HEK293 (cell line): ENCODE data around the gene EID2.
A peak's percentile ranks its signal among the peaks of the same experiment; 100 is the strongest.

ENCODE experiments used
- CTCF ChIA-PET: fragments of 350-600 bp; formaldehyde crosslinking; extraction: SDS; loops from one replicate; lab custom pipeline; 2021; ENCODE audit warnings: antibody characterized with exemption; lab: Yijun Ruan, JAX
- POLR2A ChIA-PET: fragments of 300-600 bp; formaldehyde crosslinking; extraction: SDS; loops from one replicate; lab custom pipeline; 2020; ENCODE audit warnings: antibody characterized with exemption, inconsistent platforms; lab: Yijun Ruan, JAX
- H3K27ac ChIP-seq: fragments of 200-500 bp; sonication (Bioruptor generic); 2 replicates; pipeline ENCODE4 v1.5.1; 2014; ENCODE audit warnings: low read depth, low read length, control low read depth, inconsistent platforms; ENCODE audit errors: extremely low read depth
- H3K36me3 ChIP-seq, 2 experiments: fragments of 200-500 bp in 1 of 2; sonication (Bioruptor generic) in 1 of 2; 1 replicate in 1 of 2; 2 replicates in 1 of 2; pipeline ENCODE4 v1.5.1; 2014 to 2017; ENCODE audit warnings: inconsistent platforms in 2 of 2, low read length in 2 of 2; ENCODE audit not compliant: control insufficient read depth in 2 of 2, insufficient read depth in 1 of 2
- H3K4me1 ChIP-seq: fragments of 200-500 bp; sonication (Bioruptor generic); 2 replicates; pipeline ENCODE4 v1.5.1; 2014; ENCODE audit warnings: mild to moderate bottlenecking, low read length, inconsistent platforms; ENCODE audit not compliant: control insufficient read depth, insufficient read depth
- H3K4me3 ChIP-seq: 2 replicates; pipeline ENCODE4 v1.5.1; 2011; ENCODE audit warnings: low read depth, mild to moderate bottlenecking, control low read depth, low read length, moderate library complexity
- H3K9me3 ChIP-seq: fragments of 200-500 bp; sonication (Bioruptor generic); 2 replicates; pipeline ENCODE4 v1.5.1; 2014; ENCODE audit warnings: low read depth, low read length, inconsistent platforms; ENCODE audit not compliant: control insufficient read depth, insufficient read depth
- EGR2 ChIP-seq: fragments of 450-650 bp; formaldehyde crosslinking; IDR thresholded peaks from 2 replicates; pipeline ENCODE4 v1.5.1; 2016; ENCODE audit warnings: low read depth, missing biosample characterization, missing genetic modification characterization
- FEZF1 ChIP-seq: fragments of 450-650 bp; formaldehyde crosslinking; IDR thresholded peaks from 2 replicates; pipeline ENCODE4 v1.5.1; 2016; ENCODE audit warnings: missing biosample characterization, missing genetic modification characterization
- IKZF3 ChIP-seq: fragments of 450-650 bp; IDR thresholded peaks from 2 replicates; pipeline ENCODE4 v1.5.0; 2018; ENCODE audit warnings: missing biosample characterization, mild to moderate bottlenecking, missing genetic modification characterization, moderate library complexity
- KLF1 ChIP-seq: fragments of 450-650 bp; formaldehyde crosslinking; IDR thresholded peaks from 2 replicates; pipeline ENCODE4 v1.5.1; 2016; ENCODE audit warnings: missing biosample characterization, missing genetic modification characterization
- REPIN1 ChIP-seq: fragments of 450-650 bp; formaldehyde crosslinking; IDR thresholded peaks from 2 replicates; pipeline ENCODE4 v1.5.1; 2017; ENCODE audit warnings: missing biosample characterization, missing genetic modification characterization, low read depth
- ZBTB20 ChIP-seq: fragments of 450-650 bp; formaldehyde crosslinking; IDR thresholded peaks from 2 replicates; pipeline ENCODE4 v1.5.1; 2016; ENCODE audit warnings: missing biosample characterization, missing genetic modification characterization
- ZFP69B ChIP-seq: fragments of 450-650 bp; formaldehyde crosslinking; IDR thresholded peaks from 2 replicates; pipeline ENCODE4 v1.5.1; 2016; ENCODE audit warnings: missing biosample characterization, missing genetic modification characterization
- ZNF121 ChIP-seq: fragments of 450-650 bp; formaldehyde crosslinking; IDR thresholded peaks from 2 replicates; pipeline ENCODE4 v1.5.1; 2016; ENCODE audit warnings: missing biosample characterization, missing genetic modification characterization
- ZNF19 ChIP-seq: fragments of 450-650 bp; formaldehyde crosslinking; IDR thresholded peaks from 2 replicates; pipeline ENCODE4; 2016; ENCODE audit warnings: missing biosample characterization, missing genetic modification characterization, low read depth
- ZNF211 ChIP-seq: fragments of 450-650 bp; formaldehyde crosslinking; IDR thresholded peaks from 2 replicates; pipeline ENCODE4 v1.5.1; 2016; ENCODE audit warnings: low read depth, missing biosample characterization, missing genetic modification characterization
- ZNF391 ChIP-seq: fragments of 450-650 bp; formaldehyde crosslinking; IDR thresholded peaks from 2 replicates; pipeline ENCODE4 v1.5.1; 2016; ENCODE audit warnings: low read depth, missing biosample characterization, missing genetic modification characterization, borderline replicate concordance
- ZNF416 ChIP-seq: fragments of 450-650 bp; formaldehyde crosslinking; IDR thresholded peaks from 2 replicates; pipeline ENCODE4 v1.5.1; 2016; ENCODE audit warnings: missing biosample characterization, missing genetic modification characterization
- ZNF514 ChIP-seq: fragments of 450-650 bp; formaldehyde crosslinking; IDR thresholded peaks from 2 replicates; pipeline ENCODE4 v1.5.1; 2016; ENCODE audit warnings: missing biosample characterization, missing genetic modification characterization
- ZNF560 ChIP-seq: fragments of 450-650 bp; formaldehyde crosslinking; IDR thresholded peaks from 2 replicates; pipeline ENCODE4 v1.5.1; 2017; ENCODE audit warnings: missing biosample characterization, missing genetic modification characterization, borderline replicate concordance
- ZNF561 ChIP-seq: fragments of 450-650 bp; IDR thresholded peaks from 2 replicates; pipeline ENCODE4 v1.5.1; 2018; ENCODE audit warnings: missing biosample characterization, missing genetic modification characterization, borderline replicate concordance
- ZNF677 ChIP-seq: fragments of 450-650 bp; IDR thresholded peaks from 2 replicates; pipeline ENCODE4 v1.5.0; 2018; ENCODE audit warnings: missing biosample characterization, mild to moderate bottlenecking, missing genetic modification characterization, moderate library complexity
- ZNF701 ChIP-seq: fragments of 450-650 bp; formaldehyde crosslinking; IDR thresholded peaks from 2 replicates; pipeline ENCODE4 v1.5.1; 2016; ENCODE audit warnings: missing biosample characterization, missing genetic modification characterization
- ZNF785 ChIP-seq: fragments of 450-650 bp; formaldehyde crosslinking; IDR thresholded peaks from 2 replicates; pipeline ENCODE4 v1.5.1; 2016; ENCODE audit warnings: missing biosample characterization, missing genetic modification characterization
- ZNF791 ChIP-seq: fragments of 450-650 bp; formaldehyde crosslinking; IDR thresholded peaks from 2 replicates; pipeline ENCODE4 v1.5.1; 2016; ENCODE audit warnings: missing biosample characterization, missing genetic modification characterization
- TF ChIP-seq, protein P1 (sequence below): sonication (generic); formaldehyde crosslinking; IDR thresholded peaks from 2 replicates; pipeline ENCODE4 v1.8.1; 2022; ENCODE audit warnings: mild to moderate bottlenecking, moderate library complexity, missing genetic modification reagents
- TF ChIP-seq, protein P2 (sequence below): fragments of 450-650 bp; IDR thresholded peaks from 2 replicates; pipeline ENCODE4 v1.5.1; 2018; ENCODE audit warnings: missing biosample characterization, missing genetic modification characterization

The EID2 gene

DNA sequence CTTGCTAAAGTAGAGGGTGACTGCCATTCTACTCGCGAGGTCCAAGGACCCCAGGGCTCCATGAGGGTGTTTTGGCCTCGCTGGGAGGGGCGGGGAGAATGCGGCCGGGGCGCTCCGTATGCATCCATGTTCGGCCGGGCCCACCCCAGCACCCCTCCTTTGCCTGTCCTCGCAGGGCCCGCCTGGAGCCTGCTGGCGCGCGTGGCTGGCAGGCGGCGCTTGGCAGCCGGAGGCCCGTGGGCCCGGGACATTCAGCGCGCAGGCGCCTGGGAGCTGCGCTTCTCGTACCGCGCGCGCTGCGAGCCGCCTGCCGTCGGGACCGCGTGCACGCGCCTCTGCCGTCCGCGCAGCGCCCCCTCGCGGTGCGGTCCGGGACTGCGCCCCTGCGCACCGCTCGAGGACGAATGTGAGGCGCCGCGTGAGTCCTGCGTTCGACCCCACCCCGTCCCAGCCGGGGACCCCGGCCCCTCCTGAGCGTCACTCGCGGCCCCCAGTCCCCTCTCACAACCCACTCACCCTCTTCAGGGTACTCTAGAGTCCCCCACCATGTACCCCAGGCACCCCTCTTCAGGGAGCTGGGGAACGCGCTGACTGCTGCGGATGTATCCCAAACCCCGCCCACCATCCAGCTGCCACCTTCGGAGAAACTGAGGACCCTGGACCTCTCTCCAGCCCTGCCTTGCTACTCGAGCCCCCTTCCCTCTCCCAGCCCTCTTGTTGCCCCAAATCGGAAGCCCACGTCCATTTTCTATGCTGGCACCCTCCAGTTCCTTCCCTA lies 37.1 kb downstream of the EID2 start (continued):
- peak; percentile 95 for TF ChIP-seq ZFP69B (tag by site-specific recombination)
- 0 out of 2 replicates have a peak, but pooled peaks have one; percentile 16 for TF ChIP-seq FEZF1 (tag by site-specific recombination)
- peak; percentile 43; the same call in 1 of the 2 replicates for TF ChIP-seq ZBTB20 (tag by site-specific recombination)
- no peak for TF ChIP-seq ZNF514 (tag by site-specific recombination)
- TF ChIP-seq ZNF701 (tag by site-specific recombination), result no peak
- peak; percentile 97 for TF ChIP-seq ZNF561 (tag by site-specific recombination)
- peak; percentile 51; the same call in 1 of the 2 replicates for TF ChIP-seq ZNF560 (tag by site-specific recombination)
- TF ChIP-seq, protein P1, sequence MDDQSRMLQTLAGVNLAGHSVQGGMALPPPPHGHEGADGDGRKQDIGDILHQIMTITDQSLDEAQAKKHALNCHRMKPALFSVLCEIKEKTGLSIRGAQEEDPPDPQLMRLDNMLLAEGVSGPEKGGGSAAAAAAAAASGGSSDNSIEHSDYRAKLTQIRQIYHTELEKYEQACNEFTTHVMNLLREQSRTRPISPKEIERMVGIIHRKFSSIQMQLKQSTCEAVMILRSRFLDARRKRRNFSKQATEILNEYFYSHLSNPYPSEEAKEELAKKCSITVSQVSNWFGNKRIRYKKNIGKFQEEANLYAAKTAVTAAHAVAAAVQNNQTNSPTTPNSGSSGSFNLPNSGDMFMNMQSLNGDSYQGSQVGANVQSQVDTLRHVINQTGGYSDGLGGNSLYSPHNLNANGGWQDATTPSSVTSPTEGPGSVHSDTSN (CRISPR knock-in tag), result peak; percentile 91
- TF ChIP-seq ZNF211 (tag by site-specific recombination), result no peak
- TF ChIP-seq ZNF677 (tag by site-specific recombination), result peak; percentile 74
- TF ChIP-seq, protein P2, sequence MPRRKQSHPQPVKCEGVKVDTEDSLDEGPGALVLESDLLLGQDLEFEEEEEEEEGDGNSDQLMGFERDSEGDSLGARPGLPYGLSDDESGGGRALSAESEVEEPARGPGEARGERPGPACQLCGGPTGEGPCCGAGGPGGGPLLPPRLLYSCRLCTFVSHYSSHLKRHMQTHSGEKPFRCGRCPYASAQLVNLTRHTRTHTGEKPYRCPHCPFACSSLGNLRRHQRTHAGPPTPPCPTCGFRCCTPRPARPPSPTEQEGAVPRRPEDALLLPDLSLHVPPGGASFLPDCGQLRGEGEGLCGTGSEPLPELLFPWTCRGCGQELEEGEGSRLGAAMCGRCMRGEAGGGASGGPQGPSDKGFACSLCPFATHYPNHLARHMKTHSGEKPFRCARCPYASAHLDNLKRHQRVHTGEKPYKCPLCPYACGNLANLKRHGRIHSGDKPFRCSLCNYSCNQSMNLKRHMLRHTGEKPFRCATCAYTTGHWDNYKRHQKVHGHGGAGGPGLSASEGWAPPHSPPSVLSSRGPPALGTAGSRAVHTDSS (tag by site-specific recombination), result peak; percentile 28; the same call in 1 of the 2 replicates
- 0 out of 2 replicates have a peak, but pooled peaks have one; percentile 63 for TF ChIP-seq ZNF785 (tag by site-specific recombination)
- TF ChIP-seq ZNF416 (tag by site-specific recombination), result 0 out of 2 replicates have a peak, but pooled peaks have one; percentile 1
- TF ChIP-seq KLF1 (tag by site-specific recombination), result peak; percentile 11; the same call in 1 of the 2 replicates
- 0 out of 2 replicates have a peak, but pooled peaks have one; percentile 6 for TF ChIP-seq EGR2 (tag by site-specific recombination)
- TF ChIP-seq IKZF3 (tag by site-specific recombination), result peak; percentile 43; the same call in 1 of the 2 replicates
- TF ChIP-seq REPIN1, result no peak

- Histone ChIP-seq H3K4me3 (no peak overlapping the region), H3K36me3 (no peaks in the 10 kb centered on the region; a peak in 1 of 3 replicates), H3K4me1 (peaks cover 16% of the 10 kb centered on the region), H3K9me3 (peaks cover 2% of the 10 kb centered on the region), H3K27ac (no peak overlapping the region)
- TF ChIP-seq ZNF19 (tag by site-specific recombination), result no peak
- no peak for TF ChIP-seq ZNF391 (tag by site-specific recombination)
- TF ChIP-seq ZNF121, result peak; percentile 98
- no peak for TF ChIP-seq ZNF791 (tag by site-specific recombination)
- CTCF ChIA-PET, result interaction anchor here (0.6 to 4.9 kb wide), 8 partner anchors 8 to 590 kb away, joined by 3 to 59 read pairs (median 4); partner anchors contain the start of genes EID2B, SELENOV and ZNF780A
- POLR2A ChIA-PET, result interaction anchor here (0.6 to 1.5 kb wide), 6 partner anchors 8 to 70 kb away, joined by 3 to 9 read pairs (median 4); partner anchors contain the start of genes RPS16, SUPT5H and TIMM50
These were observed 38.6 kb downstream of the EID2 start for GRCh38 chr19:39501340-39501739.
